Heart left ventricle (tissue), 13 donors: ENCODE results near the gene GPR87.

Source experiments
- POLR2A ChIP-seq, 2 donors: fragments of 450-650 bp; IDR thresholded peaks; one replicate each; pipeline ENCODE4 v1.6.1; 2017; ENCODE audit warnings: antibody characterized with exemption in 2 of 2, mild to moderate bottlenecking in 2 of 2, moderate library complexity in 2 of 2
- TF ChIP-seq, protein P1 (sequence below), 12 donors: fragments of 200-600 bp; sonication (generic) in 4 of 12; IDR thresholded peaks; one replicate each; pipeline versions ENCODE4 v1.5.0 to v1.8.0; 2018 to 2022; ENCODE audit warnings: antibody characterized with exemption in 12 of 12, mild to moderate bottlenecking in 5 of 12
- donor health status: ischemic (EF 13 %, LVEDD 7.1; RV severe dilation, severe dysfunction).
- donor health status: DM: no; HTN: yes; CAD: no.
- donor health status: DM: no; HTN: no; CAD: no.
- donor health status: ischemic (EF 25% LVEDD 6.9; RV normal size, moderate dysfunction).
- donor health status: ischemic (EF 25% LVEDD 5.7; RV mildly dilated, moderate dysfunction).
- donor health status: ischemic (EF 35%, LVEDD 5.7; RV mildly dilated, moderate dysfunction).
- donor health status: nonischemic (EF 11% LVEDD 7.7; RV severe dilation, severe dysfunction).
- donor health status: DM: yes; HTN: yes; CAD: no.
- donor health status: PGD.
- donor health status: ischemic (EF 29% LVEDD 5.4; RV normal size, mild dysfunction).
- donor health status: nonischemic (EF 23%, LVEDD 6.1; RV moderate dilation, normal function).

- TF ChIP-seq, protein P1, sequence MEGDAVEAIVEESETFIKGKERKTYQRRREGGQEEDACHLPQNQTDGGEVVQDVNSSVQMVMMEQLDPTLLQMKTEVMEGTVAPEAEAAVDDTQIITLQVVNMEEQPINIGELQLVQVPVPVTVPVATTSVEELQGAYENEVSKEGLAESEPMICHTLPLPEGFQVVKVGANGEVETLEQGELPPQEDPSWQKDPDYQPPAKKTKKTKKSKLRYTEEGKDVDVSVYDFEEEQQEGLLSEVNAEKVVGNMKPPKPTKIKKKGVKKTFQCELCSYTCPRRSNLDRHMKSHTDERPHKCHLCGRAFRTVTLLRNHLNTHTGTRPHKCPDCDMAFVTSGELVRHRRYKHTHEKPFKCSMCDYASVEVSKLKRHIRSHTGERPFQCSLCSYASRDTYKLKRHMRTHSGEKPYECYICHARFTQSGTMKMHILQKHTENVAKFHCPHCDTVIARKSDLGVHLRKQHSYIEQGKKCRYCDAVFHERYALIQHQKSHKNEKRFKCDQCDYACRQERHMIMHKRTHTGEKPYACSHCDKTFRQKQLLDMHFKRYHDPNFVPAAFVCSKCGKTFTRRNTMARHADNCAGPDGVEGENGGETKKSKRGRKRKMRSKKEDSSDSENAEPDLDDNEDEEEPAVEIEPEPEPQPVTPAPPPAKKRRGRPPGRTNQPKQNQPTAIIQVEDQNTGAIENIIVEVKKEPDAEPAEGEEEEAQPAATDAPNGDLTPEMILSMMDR (IDR thresholded peaks at IDR 0.05) = no peak
- no peak for TF ChIP-seq POLR2A (IDR thresholded peaks at IDR 0.05)
Observed at GRCh38 chr3:151305775-151306151, 10.9 kb downstream of the GPR87 start.
